GM10266 (cell line): ENCODE results near the gene LSR.

Source experiments
- DNase-seq: peaks from one replicate; pipeline ENCODE4 v3.0.0; 2012; ENCODE audit errors: extremely low spot score
- CTCF ChIP-seq: IDR thresholded peaks from 2 replicates; pipeline ENCODE4 v1.5.1; 2012; ENCODE audit warnings: mild to moderate bottlenecking, low read depth; ENCODE audit not compliant: control insufficient read depth, insufficient read depth; ENCODE audit errors: missing control alignments

Gene LSR

GRCh38 chr19:35293363-35293739 is 44.5 kb downstream of the LSR start:
- TF ChIP-seq CTCF, result no peak
- no peak for DNase-seq

DNA sequence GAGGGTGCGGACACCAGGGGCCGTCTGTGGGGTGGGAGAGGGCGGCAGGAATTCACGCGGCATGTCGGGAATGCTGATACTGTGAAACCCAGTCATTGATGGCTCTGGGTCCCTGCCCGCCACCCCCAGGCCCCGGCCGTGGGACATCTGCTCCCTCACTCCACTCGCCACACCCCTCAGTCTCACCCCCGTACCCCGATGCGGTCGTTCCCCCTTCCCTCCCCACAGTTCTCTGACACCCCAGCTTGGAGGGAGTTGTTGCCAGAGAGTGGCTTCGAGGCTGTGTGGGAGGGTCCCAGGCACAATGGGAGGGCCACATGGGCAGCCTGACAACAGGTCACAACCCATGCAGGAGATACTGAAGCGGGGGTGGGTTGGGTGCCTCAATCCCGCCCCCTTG is 45.0 kb downstream of the LSR start:
- no peak for TF ChIP-seq CTCF
- DNase-seq, result no peak

DNA sequence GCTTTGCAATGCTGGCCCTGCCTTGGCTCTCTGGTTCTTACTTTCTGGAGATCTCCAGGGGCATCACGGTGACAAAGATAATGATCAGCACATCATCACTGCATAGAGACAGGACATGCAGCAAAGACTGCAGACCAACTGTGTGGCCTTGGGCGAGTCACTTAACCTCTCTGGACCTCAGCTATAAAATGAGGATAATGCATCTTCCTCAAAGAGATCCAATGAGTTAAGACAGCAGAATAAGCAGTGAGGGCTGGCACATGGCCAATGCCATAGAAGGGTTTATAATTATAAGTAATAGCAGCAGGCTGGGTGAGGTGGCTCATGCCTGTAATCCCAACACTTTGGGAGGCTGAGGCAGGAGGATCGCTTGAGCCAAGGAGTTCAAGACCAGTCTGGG is 45.5 kb downstream of the LSR start:
- TF ChIP-seq CTCF, result no peak
- DNase-seq, result no peak

GRCh38 chr19:35294859-35295791 is 46.3 kb downstream of the LSR start:
- TF ChIP-seq CTCF, result no peak
- DNase-seq, result no peak

DNA sequence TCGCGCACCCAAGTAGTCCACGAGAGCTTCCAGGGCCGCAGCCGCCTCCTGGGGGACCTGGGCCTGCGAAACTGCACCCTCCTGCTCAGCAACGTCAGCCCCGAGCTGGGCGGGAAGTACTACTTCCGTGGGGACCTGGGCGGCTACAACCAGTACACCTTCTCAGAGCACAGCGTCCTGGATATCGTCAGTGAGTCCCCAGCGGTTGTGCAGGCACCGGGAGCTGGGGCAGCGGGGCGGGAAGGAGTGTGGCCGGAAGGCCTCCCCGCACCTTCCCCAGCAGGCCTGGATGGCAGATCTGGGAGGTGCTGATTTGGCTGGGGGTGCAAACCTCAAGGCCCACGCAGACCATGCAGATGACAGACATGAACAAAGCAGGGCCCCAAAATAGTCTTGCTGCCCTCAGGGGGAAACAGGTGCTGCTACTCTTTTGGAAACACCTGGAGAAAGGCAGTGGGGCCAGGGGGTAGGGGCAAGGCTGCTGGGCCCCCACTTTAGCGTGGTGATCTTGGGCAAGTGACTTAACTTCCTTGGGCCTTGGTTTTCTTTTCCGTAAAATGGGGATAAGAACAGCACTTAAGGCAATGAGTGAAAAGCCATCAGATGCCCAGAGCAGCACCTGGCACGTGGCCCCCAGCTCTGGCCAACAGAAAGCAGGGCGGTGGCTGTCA is 47.1 kb downstream of the LSR start:
- DNase-seq, result peak; percentile 78
- TF ChIP-seq CTCF, result no peak

GRCh38 chr19:35296644-35297514 is 48.1 kb downstream of the LSR start:
- no peak for TF ChIP-seq CTCF
- DNase-seq, result no peak
